ENCODE measurements around the gene ASAP3.

ASAP3 gene

DNA sequence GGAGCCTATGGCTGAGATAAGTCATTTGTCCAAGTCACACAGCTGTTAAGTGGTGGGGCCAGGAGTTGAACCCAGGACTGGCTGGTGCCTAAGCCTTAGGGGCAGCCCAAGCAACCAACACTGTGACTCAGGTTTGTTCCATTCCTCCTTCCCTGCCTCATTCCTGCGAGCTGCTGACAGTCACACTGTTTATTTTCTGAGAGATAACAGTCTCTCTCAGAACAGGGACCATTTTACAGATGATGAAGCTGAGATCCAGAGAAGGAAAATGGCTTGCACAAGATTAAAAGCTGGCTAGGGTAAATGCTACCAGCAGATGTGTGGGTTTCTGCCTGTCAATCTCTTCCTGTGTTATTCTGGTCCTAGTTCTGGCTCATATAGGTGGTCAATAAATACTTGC, 35.1 kb downstream of the ASAP3 start:
- H2AK5ac ChIP-seq (ENCODE audit: low read length) = no peak overlapping the region
- peaks cover 7% of the 10 kb centered on the region for H3K36me3 ChIP-seq (ENCODE audit: control insufficient read depth, insufficient read depth, low read length)

DNA sequence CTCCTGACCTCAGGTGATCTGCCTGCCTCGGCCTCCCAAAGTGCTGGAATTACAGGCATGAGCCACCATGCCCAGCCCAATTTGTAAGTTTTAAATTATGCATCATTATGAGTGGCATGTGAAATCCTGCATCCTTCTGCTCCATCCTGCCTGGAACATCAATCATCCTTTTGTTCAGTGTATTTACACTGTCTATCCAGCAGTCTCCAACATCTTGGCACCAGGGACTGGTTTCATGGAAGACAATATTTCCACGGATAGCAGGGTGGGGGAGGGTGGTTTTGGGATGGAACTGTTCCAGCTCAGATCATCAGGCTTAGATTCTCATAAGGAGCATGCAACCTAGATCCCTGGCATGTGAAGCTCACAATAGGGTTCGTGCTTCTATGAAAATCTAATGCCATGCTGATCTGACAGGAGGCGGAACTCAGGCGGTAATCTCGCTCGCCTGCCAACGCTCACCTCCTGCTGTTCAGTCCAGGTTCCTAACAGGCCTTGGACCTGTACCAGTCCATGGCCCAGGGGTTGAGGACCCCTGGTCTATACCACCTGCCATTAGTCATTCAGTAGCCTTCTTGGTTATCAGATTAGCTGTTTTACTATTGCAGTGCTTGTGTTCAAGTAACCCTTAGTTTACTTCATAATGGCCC, 37.2 kb downstream of the ASAP3 start:
- WGBS (ENCODE audit: extremely low coverage, insufficient coverage, low lambda C conversion rate) = no CpG with 5 or more reads among the region's 8 CpGs
- Histone ChIP-seq H3K18ac (ENCODE audit: low read length) (no peak overlapping the region), H3K4me2 (ENCODE audit: low read length) (no peak overlapping the region), H3K4ac (ENCODE audit: low read depth, low read length) (no peak overlapping the region), H3K36me3 (ENCODE audit: control insufficient read depth, insufficient read depth, low read length) (peaks cover 9% of the 10 kb centered on the region), H3K79me1 (ENCODE audit: low read length) (no peaks in the 10 kb centered on the region), H3K27ac (ENCODE audit: low read depth, low read length) (no peak overlapping the region), H3K27me3 (ENCODE audit: insufficient read depth, low read length, poor library complexity) (no peaks in the 10 kb centered on the region), H3K23ac (ENCODE audit: low read length) (no peak overlapping the region), H4K8ac (ENCODE audit: low read depth, low read length) (no peak overlapping the region), H2BK5ac (ENCODE audit: low read length) (no peak overlapping the region), H2AK5ac (ENCODE audit: low read length) (no peak overlapping the region), H3K79me2 (ENCODE audit: control insufficient read depth, insufficient read depth, low read length) (no peaks in the 10 kb centered on the region), H2BK120ac (ENCODE audit: low read depth, low read length) (no peak overlapping the region), H3K4me1 (ENCODE audit: control insufficient read depth, low read depth, low read length) (no peaks in the 10 kb centered on the region), H2BK15ac (replicated peaks; ENCODE audit: low read depth) (no peak overlapping the region), H4K5ac (ENCODE audit: low read length) (no peak overlapping the region), H3K4me3 (ENCODE audit: low read length) (no peak overlapping the region), H3K9ac (ENCODE audit: low read length) (no peak overlapping the region), H3K56ac (ENCODE audit: low read length) (no peak overlapping the region)
- no peak for DNase-seq

More for the DNA sequence above, 35.1 kb downstream of the ASAP3 start:
- no peak overlapping the region for H2BK15ac ChIP-seq (replicated peaks; ENCODE audit: low read depth)
- H3K18ac ChIP-seq (ENCODE audit: low read length) = no peak overlapping the region
- H3K56ac ChIP-seq (ENCODE audit: low read length) = no peak overlapping the region
- no peak overlapping the region for H2BK120ac ChIP-seq (ENCODE audit: low read depth, low read length)
- H3K4ac ChIP-seq (ENCODE audit: low read depth, low read length) = no peak overlapping the region
- DNase-seq = no peak
- H3K27me3 ChIP-seq (ENCODE audit: insufficient read depth, low read length, poor library complexity) = no peaks in the 10 kb centered on the region
- WGBS (ENCODE audit: extremely low coverage, insufficient coverage, low lambda C conversion rate) = no CpG with 5 or more reads among the region's 1 CpG
- H3K9ac ChIP-seq (ENCODE audit: low read length) = no peak overlapping the region
- no peak overlapping the region for H3K4me2 ChIP-seq (ENCODE audit: low read length)
- no peaks in the 10 kb centered on the region for H3K79me1 ChIP-seq (ENCODE audit: low read length)
- H3K27ac ChIP-seq (ENCODE audit: low read depth, low read length) = no peak overlapping the region
- no peaks in the 10 kb centered on the region for H3K79me2 ChIP-seq (ENCODE audit: control insufficient read depth, insufficient read depth, low read length)
- no peaks in the 10 kb centered on the region for H3K4me1 ChIP-seq (ENCODE audit: control insufficient read depth, low read depth, low read length)
- no peak overlapping the region for H4K8ac ChIP-seq (ENCODE audit: low read depth, low read length)
- no peak overlapping the region for H2BK5ac ChIP-seq (ENCODE audit: low read length)
- H3K23ac ChIP-seq (ENCODE audit: low read length) = no peak overlapping the region
- H4K5ac ChIP-seq (ENCODE audit: low read length) = no peak overlapping the region
- H3K4me3 ChIP-seq (ENCODE audit: low read length) = no peak overlapping the region

DNA sequence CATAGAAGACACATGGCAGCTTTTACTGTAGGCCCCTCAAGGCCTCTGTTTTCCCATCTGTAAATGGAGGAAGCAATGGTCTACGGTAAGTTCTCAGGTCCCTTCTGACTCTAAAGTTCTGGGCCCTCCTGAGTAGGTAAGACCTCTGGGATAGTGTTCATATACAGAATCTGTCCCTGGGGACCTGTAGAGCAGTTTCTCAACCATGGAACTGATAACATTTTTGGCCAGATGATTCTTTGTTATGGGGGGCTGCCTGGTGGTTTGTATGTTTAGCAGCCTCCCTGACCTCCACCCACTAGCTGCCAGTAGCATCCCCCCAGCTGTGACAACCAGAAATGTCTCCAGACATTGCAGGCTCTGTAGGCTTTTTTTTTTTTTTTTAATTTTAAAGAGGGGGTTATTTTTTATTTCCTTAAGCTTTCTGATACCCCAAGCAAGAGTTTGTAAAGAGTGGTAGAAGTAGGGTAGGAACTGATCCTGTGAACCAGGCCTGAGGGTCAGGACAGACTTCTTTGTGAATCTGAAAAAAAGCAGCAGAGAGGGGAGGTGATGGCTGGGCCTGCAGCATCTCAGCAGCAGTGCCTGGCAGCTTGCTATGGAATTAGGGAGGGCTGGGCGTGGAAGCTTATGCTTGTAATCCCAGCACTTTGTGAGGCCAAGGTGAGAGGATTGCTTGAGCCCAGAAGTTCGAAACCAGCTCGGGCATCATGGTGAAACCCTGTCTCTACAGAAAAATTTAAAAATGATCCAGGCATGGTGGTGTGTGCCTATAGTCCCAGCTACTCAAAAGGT, 39.2 kb downstream of the ASAP3 start:
- no peak overlapping the region for H3K56ac ChIP-seq (ENCODE audit: low read length)
- H3K18ac ChIP-seq (ENCODE audit: low read length) = no peak overlapping the region
- no peak overlapping the region for H3K9ac ChIP-seq (ENCODE audit: low read length)
- no peak overlapping the region for H2AK5ac ChIP-seq (ENCODE audit: low read length)
- H2BK5ac ChIP-seq (ENCODE audit: low read length) = no peak overlapping the region
- no peak for DNase-seq
- no peak overlapping the region for H2BK15ac ChIP-seq (replicated peaks; ENCODE audit: low read depth)
- no peak overlapping the region for H3K27ac ChIP-seq (ENCODE audit: low read depth, low read length)
- no peak overlapping the region for H4K8ac ChIP-seq (ENCODE audit: low read depth, low read length)
- H3K79me2 ChIP-seq (ENCODE audit: control insufficient read depth, insufficient read depth, low read length) = no peaks in the 10 kb centered on the region
- no peak overlapping the region for H4K5ac ChIP-seq (ENCODE audit: low read length)
- no peaks in the 10 kb centered on the region for H3K27me3 ChIP-seq (ENCODE audit: insufficient read depth, low read length, poor library complexity)
- peaks cover 8% of the 10 kb centered on the region for H3K36me3 ChIP-seq (ENCODE audit: control insufficient read depth, insufficient read depth, low read length)
- no peaks in the 10 kb centered on the region for H3K79me1 ChIP-seq (ENCODE audit: low read length)
- no peak overlapping the region for H3K23ac ChIP-seq (ENCODE audit: low read length)
- H3K4ac ChIP-seq (ENCODE audit: low read depth, low read length) = no peak overlapping the region
- H3K4me1 ChIP-seq (ENCODE audit: control insufficient read depth, low read depth, low read length) = no peaks in the 10 kb centered on the region
- no peak overlapping the region for H3K4me3 ChIP-seq (ENCODE audit: low read length)
- H3K4me2 ChIP-seq (ENCODE audit: low read length) = no peak overlapping the region
- H2BK120ac ChIP-seq (ENCODE audit: low read depth, low read length) = no peak overlapping the region
- WGBS (ENCODE audit: extremely low coverage, insufficient coverage, low lambda C conversion rate) = no CpG with 5 or more reads among the region's 4 CpGs

DNA sequence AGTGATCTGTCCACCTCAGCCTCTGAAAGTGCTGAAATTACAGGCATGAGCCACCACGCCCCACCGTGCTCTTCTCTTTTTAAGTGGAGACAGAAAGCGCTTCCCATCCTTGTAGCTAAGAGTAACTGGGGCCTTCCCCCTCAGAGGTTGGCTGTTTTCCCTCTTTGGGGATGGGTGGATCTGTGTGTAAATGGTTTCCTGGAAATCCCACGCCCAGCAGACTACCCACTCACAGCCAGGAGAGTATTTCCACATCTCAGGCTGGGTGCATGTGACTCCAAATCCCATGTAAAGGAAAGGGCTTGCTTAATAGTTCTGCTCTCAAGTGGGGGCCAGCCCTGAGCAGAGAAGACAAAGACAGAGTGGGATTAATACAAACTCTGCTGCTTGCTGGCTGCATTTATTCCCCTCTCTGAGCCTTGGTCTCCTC, 39.9 kb downstream of the ASAP3 start:
- Histone ChIP-seq H2BK15ac (replicated peaks; ENCODE audit: low read depth) (no peak overlapping the region), H3K56ac (ENCODE audit: low read length) (no peak overlapping the region), H2BK5ac (ENCODE audit: low read length) (no peak overlapping the region), H3K4ac (ENCODE audit: low read depth, low read length) (no peak overlapping the region), H3K79me2 (ENCODE audit: control insufficient read depth, insufficient read depth, low read length) (no peaks in the 10 kb centered on the region), H3K79me1 (ENCODE audit: low read length) (no peaks in the 10 kb centered on the region), H4K5ac (ENCODE audit: low read length) (no peak overlapping the region), H3K27me3 (ENCODE audit: insufficient read depth, low read length, poor library complexity) (no peaks in the 10 kb centered on the region), H3K23ac (ENCODE audit: low read length) (no peak overlapping the region), H3K4me1 (ENCODE audit: control insufficient read depth, low read depth, low read length) (no peaks in the 10 kb centered on the region), H4K8ac (ENCODE audit: low read depth, low read length) (no peak overlapping the region), H3K4me2 (ENCODE audit: low read length) (no peak overlapping the region), H3K36me3 (ENCODE audit: control insufficient read depth, insufficient read depth, low read length) (peaks cover 3% of the 10 kb centered on the region), H3K18ac (ENCODE audit: low read length) (no peak overlapping the region), H3K27ac (ENCODE audit: low read depth, low read length) (no peak overlapping the region), H2AK5ac (ENCODE audit: low read length) (no peak overlapping the region), H3K9ac (ENCODE audit: low read length) (no peak overlapping the region), H2BK120ac (ENCODE audit: low read depth, low read length) (no peak overlapping the region), H3K4me3 (ENCODE audit: low read length) (no peak overlapping the region)
- WGBS (ENCODE audit: extremely low coverage, insufficient coverage, low lambda C conversion rate) = no CpG with 5 or more reads among the region's 4 CpGs
- DNase-seq = no peak

DNA sequence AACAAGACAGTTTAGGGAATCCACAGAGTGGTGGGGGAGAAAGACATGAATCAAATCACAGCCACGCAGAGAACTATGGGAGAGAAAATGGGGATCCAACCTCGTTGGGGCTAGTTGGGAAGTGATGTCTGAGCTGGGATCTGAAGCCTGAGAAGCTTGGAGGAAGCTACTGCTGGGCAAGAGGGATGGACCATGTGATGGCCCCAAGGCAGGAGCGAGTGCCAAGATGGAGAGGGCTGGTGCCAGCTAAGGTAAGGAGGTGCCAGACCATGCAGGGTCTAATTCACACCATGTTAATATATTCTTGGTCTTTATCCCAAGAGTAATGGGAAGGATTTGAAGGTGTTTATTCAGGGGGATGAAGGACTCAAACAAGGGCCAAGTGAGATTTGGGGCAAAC, 41.2 kb downstream of the ASAP3 start:
- no CpG with 5 or more reads among the region's 3 CpGs for whole genome bisulfite sequencing (ENCODE audit: extremely low coverage, insufficient coverage, low lambda C conversion rate)

More for the DNA sequence above, 41.2 kb downstream of the ASAP3 start:
- Histone ChIP-seq H2BK15ac (replicated peaks; ENCODE audit: low read depth) (no peak overlapping the region), H4K5ac (ENCODE audit: low read length) (no peak overlapping the region), H3K18ac (ENCODE audit: low read length) (no peak overlapping the region), H3K56ac (ENCODE audit: low read length) (no peak overlapping the region), H2AK5ac (ENCODE audit: low read length) (no peak overlapping the region), H4K8ac (ENCODE audit: low read depth, low read length) (no peak overlapping the region), H3K79me2 (ENCODE audit: control insufficient read depth, insufficient read depth, low read length) (no peaks in the 10 kb centered on the region), H3K27me3 (ENCODE audit: insufficient read depth, low read length, poor library complexity) (no peaks in the 10 kb centered on the region), H2BK120ac (ENCODE audit: low read depth, low read length) (no peak overlapping the region), H2BK5ac (ENCODE audit: low read length) (no peak overlapping the region), H3K23ac (ENCODE audit: low read length) (no peak overlapping the region), H3K9ac (ENCODE audit: low read length) (no peak overlapping the region), H3K4me1 (ENCODE audit: control insufficient read depth, low read depth, low read length) (no peaks in the 10 kb centered on the region), H3K4me3 (ENCODE audit: low read length) (no peak overlapping the region), H3K4me2 (ENCODE audit: low read length) (no peak overlapping the region), H3K36me3 (ENCODE audit: control insufficient read depth, insufficient read depth, low read length) (peaks cover 2% of the 10 kb centered on the region), H3K79me1 (ENCODE audit: low read length) (no peaks in the 10 kb centered on the region), H3K4ac (ENCODE audit: low read depth, low read length) (no peak overlapping the region), H3K27ac (ENCODE audit: low read depth, low read length) (no peak overlapping the region)
- DNase-seq = no peak
